ENCODE results near the gene DCST2. TPM values are rescaled to one million over a fixed set of nuclear protein-coding genes. Genes with fewer than 3 reads are reported as not detected.
"Not testable (repeated sequence)": the region's sequence is repeated elsewhere in the genome, so short reads cannot be mapped to it uniquely, and the experiment has no call there.

The DCST2 gene
- total and polyA plus RNA-seq, 5 experiments from 2014 or later, result 0.83 to 1.1 TPM; not detected in 3

- POLR2A ChIA-PET, result interaction anchor here (0.6 to 2.0 kb wide), 4 partner anchors 11 to 52 kb away, joined by 3 to 7 read pairs (median 3); partner anchors contain the start of gene PMVK
- H3K4me1 Mint-ChIP-seq, result peaks cover 9 to 38% (median 15%) of the 10 kb centered on the region in 4 donors
Measured at GRCh38 chr1:154988058-154988954, 45.3 kb downstream of the DCST2 start.

GRCh38 chr1:154987326-154987725, 46.3 kb downstream of the DCST2 start:
- H3K4me3 Mint-ChIP-seq, result no peak overlapping the region
- H3K4me1 Mint-ChIP-seq, result peaks cover 10 to 37% (median 15%) of the 10 kb centered on the region in 4 donors
- ATAC-seq (no peak), DNase-seq (no peak)
- POLR2A ChIA-PET, result interaction anchor here (0.9 to 2.0 kb wide), 2 partner anchors 12 to 23 kb away, joined by 3 to 7 read pairs; no protein-coding TSS in a partner anchor
- H3K36me3 Mint-ChIP-seq, result peaks cover 0 to 40% (median 3%) of the 10 kb centered on the region in 3 donors
- no peaks in the 10 kb centered on the region for H3K9me3 Mint-ChIP-seq
- no peaks in the 10 kb centered on the region for H3K27me3 Mint-ChIP-seq
- H3K27ac Mint-ChIP-seq, result peak overlapping the region in 2 of 10 donors; percentile 20 to 21

More at GRCh38 chr1:154988058-154988954, 45.3 kb downstream of the DCST2 start:
- DNase-seq, result no peak
- no peak for ATAC-seq
- H3K9me3 Mint-ChIP-seq, result no peaks in the 10 kb centered on the region
- H3K27me3 Mint-ChIP-seq, result no peaks in the 10 kb centered on the region
- H3K27ac Mint-ChIP-seq, result peak overlapping the region in 3 of 10 donors; percentile 15 to 66 (median 40)
- H3K36me3 Mint-ChIP-seq, result peaks cover 0 to 42% (median 3%) of the 10 kb centered on the region in 3 donors
- H3K4me3 Mint-ChIP-seq, result peak overlapping the region in 1 of 10 donors; percentile 29

GRCh38 chr1:154986736-154987135, 46.8 kb downstream of the DCST2 start:
- H3K27ac Mint-ChIP-seq, H3K4me3 Mint-ChIP-seq, H3K27me3 Mint-ChIP-seq, ATAC-seq, DNase-seq, H3K9me3 Mint-ChIP-seq: not testable (repeated sequence)
- Mint-ChIP-seq H3K4me1 (peaks cover 11 to 37% (median 15%) of the 10 kb centered on the region in 4 donors), H3K36me3 (peaks cover 0 to 40% (median 3%) of the 10 kb centered on the region in 3 donors)
- POLR2A ChIA-PET, result interaction anchor here (2.0 kb wide), 1 partner anchor 13 kb away, joined by 7 read pairs; no protein-coding TSS in a partner anchor

- peaks cover 2 to 30% (median 4%) of the 10 kb centered on the region in 4 donors for H3K4me1 Mint-ChIP-seq
- H3K36me3 Mint-ChIP-seq, result peaks cover 0 to 29% (median 2%) of the 10 kb centered on the region in 3 donors
- H3K4me3 Mint-ChIP-seq, result no peak overlapping the region
- H3K27me3 Mint-ChIP-seq, result no peaks in the 10 kb centered on the region
- H3K27ac Mint-ChIP-seq, result peak overlapping the region in 2 of 10 donors; percentile 56 to 63
- POLR2A ChIA-PET, result interaction anchor here (0.5 to 4.7 kb wide), 19 partner anchors 9 to 1350 kb away, joined by 3 to 25 read pairs (median 8); partner anchors contain the start of genes CHTOP, CKS1B, LENEP and PBXIP1
- no peaks in the 10 kb centered on the region for H3K9me3 Mint-ChIP-seq
- ATAC-seq, result no peak
- no peak for DNase-seq
Measured at GRCh38 chr1:154983776-154984466, 49.7 kb downstream of the DCST2 start.

- ATAC-seq, result peak; percentile 99 to 100
- POLR2A ChIA-PET, result interaction anchor here (0.5 to 4.7 kb wide), 18 partner anchors 9 to 1349 kb away, joined by 3 to 25 read pairs (median 10); partner anchors contain the start of genes CHTOP, CKS1B, LENEP and PBXIP1
- peaks cover 0 to 21% (median 2%) of the 10 kb centered on the region in 4 donors for H3K4me1 Mint-ChIP-seq
- no peak within 1 kb of the TSS for H3K4me3 Mint-ChIP-seq
- peak; percentile 84 to 98 (median 94) for DNase-seq
- H3K9me3 Mint-ChIP-seq, result no peaks in the 10 kb centered on the region
- peak within 1 kb of the TSS in 1 of 10 donors; percentile 63 for H3K27ac Mint-ChIP-seq
- H3K36me3 Mint-ChIP-seq, result peaks cover 0 to 22% (median 2%) of the 10 kb centered on the region in 3 donors
- H3K27me3 Mint-ChIP-seq, result no peaks in the 10 kb centered on the region
Measured at GRCh38 chr1:154982897-154983648, 50.5 kb downstream of the DCST2 start, which contains the start of gene FLAD1. Gene FLAD1, plus strand, starts transcription at chr1:154983344. Its CDS starts 351 bp downstream, at chr1:154983695.

- Mint-ChIP-seq H3K27me3 (no peaks in the 10 kb centered on the region), H3K9me3 (no peaks in the 10 kb centered on the region), H3K36me3 (peaks cover 0 to 22% (median 2%) of the 10 kb centered on the region in 3 donors), H3K4me3 (no peak overlapping the region), H3K27ac (no peak overlapping the region), H3K4me1 (peaks cover 0 to 23% (median 4%) of the 10 kb centered on the region in 4 donors)
- no peak for DNase-seq
- POLR2A ChIA-PET, result interaction anchor here (0.7 to 4.7 kb wide), 12 partner anchors 8 to 103 kb away, joined by 3 to 25 read pairs (median 16); partner anchors contain the start of genes CKS1B, LENEP, PBXIP1 and PMVK
- no peak for ATAC-seq
Measured at GRCh38 chr1:154982341-154982740, 51.2 kb downstream of the DCST2 start.

GRCh38 chr1:154978360-154978759, 55.2 kb downstream of the DCST2 start:
- Mint-ChIP-seq H3K9me3 (no peaks in the 10 kb centered on the region), H3K36me3 (peaks cover 0 to 11% (median 2%) of the 10 kb centered on the region in 3 donors), H3K27me3 (no peaks in the 10 kb centered on the region), H3K4me3 (no peak overlapping the region), H3K4me1 (peaks cover 0 to 5% (median 3%) of the 10 kb centered on the region in 4 donors), H3K27ac (no peak overlapping the region)
- no peak for ATAC-seq
- no peak for DNase-seq
- POLR2A ChIA-PET, result interaction anchor here (0.6 to 1.0 kb wide), 3 partner anchors 17 to 35 kb away, joined by 3 to 5 read pairs (median 3); partner anchors contain the start of gene PYGO2

- Mint-ChIP-seq H3K36me3 (peaks cover 0 to 11% (median 2%) of the 10 kb centered on the region in 3 donors), H3K27ac (peak overlapping the region in 3 of 10 donors; percentile 27 to 55 (median 31))
- not testable (repeated sequence) for ATAC-seq, H3K9me3 Mint-ChIP-seq, H3K27me3 Mint-ChIP-seq, H3K4me1 Mint-ChIP-seq, H3K4me3 Mint-ChIP-seq, DNase-seq
- POLR2A ChIA-PET, result interaction anchor here (0.6 to 1.5 kb wide), 4 partner anchors 17 to 35 kb away, joined by 3 to 5 read pairs (median 4); partner anchors contain the start of gene PYGO2
Measured at GRCh38 chr1:154977762-154978161, 55.8 kb downstream of the DCST2 start.

GRCh38 chr1:154975409-154976059, 58.0 kb downstream of the DCST2 start:
- no peak overlapping the region for H3K4me3 Mint-ChIP-seq
- peak in 1 of 2 donors; percentile 15 for ATAC-seq
- peak in 7 of 10 donors; percentile 26 to 71 (median 47) for DNase-seq
- peaks cover 13 to 28% (median 25%) of the 10 kb centered on the region in 4 donors for H3K4me1 Mint-ChIP-seq
- H3K36me3 Mint-ChIP-seq, result peaks cover 0 to 15% (median 2%) of the 10 kb centered on the region in 3 donors
- no peak overlapping the region for H3K27ac Mint-ChIP-seq
- no peaks in the 10 kb centered on the region for H3K9me3 Mint-ChIP-seq
- POLR2A ChIA-PET, result interaction anchor here (0.7 to 7.5 kb wide), 8 partner anchors 8 to 755 kb away, joined by 3 to 85 read pairs (median 22); partner anchors contain the start of genes FLAD1, PBXIP1, PMVK and PYGO2
- no peaks in the 10 kb centered on the region for H3K27me3 Mint-ChIP-seq

- H3K27ac Mint-ChIP-seq, result no peak overlapping the region
- no peak overlapping the region for H3K4me3 Mint-ChIP-seq
- H3K27me3 Mint-ChIP-seq, result no peaks in the 10 kb centered on the region
- peaks cover 0 to 15% (median 2%) of the 10 kb centered on the region in 3 donors for H3K36me3 Mint-ChIP-seq
- H3K4me1 Mint-ChIP-seq, result peaks cover 13 to 28% (median 25%) of the 10 kb centered on the region in 4 donors
- H3K9me3 Mint-ChIP-seq, result no peaks in the 10 kb centered on the region
- peak; percentile 51 to 52 for ATAC-seq
- POLR2A ChIA-PET, result interaction anchor here (0.6 to 7.5 kb wide), 10 partner anchors 9 to 755 kb away, joined by 3 to 85 read pairs (median 21); partner anchors contain the start of genes FLAD1, PBXIP1, PMVK and PYGO2
- DNase-seq, result peak in 9 of 10 donors; percentile 89 to 97 (median 92)
Measured at GRCh38 chr1:154974808-154975408, 58.7 kb downstream of the DCST2 start.

All from naive thymus-derived CD8-positive, alpha-beta T cell (primary cell).